NB4 (cell line): ENCODE measurements around the gene AOAH.

Experiments used
- MAX ChIP-seq: IDR thresholded peaks from 2 replicates; pipeline ENCODE4 v1.6.1; 2011; ENCODE audit warnings: low read depth, low read length
- MYC ChIP-seq: IDR thresholded peaks from 2 replicates; pipeline ENCODE4 v1.6.1; 2011; ENCODE audit warnings: low read depth, low read length
- POLR2A ChIP-seq: IDR thresholded peaks from 2 replicates; pipeline ENCODE4 v1.6.1; 2011; ENCODE audit warnings: mild to moderate bottlenecking; ENCODE audit not compliant: insufficient read length; ENCODE audit errors: extremely low read depth
- TF ChIP-seq, protein P1 (sequence below): IDR thresholded peaks from one replicate; pipeline ENCODE4 v1.5.1; 2012; ENCODE audit warnings: low read depth, low read length

DNA sequence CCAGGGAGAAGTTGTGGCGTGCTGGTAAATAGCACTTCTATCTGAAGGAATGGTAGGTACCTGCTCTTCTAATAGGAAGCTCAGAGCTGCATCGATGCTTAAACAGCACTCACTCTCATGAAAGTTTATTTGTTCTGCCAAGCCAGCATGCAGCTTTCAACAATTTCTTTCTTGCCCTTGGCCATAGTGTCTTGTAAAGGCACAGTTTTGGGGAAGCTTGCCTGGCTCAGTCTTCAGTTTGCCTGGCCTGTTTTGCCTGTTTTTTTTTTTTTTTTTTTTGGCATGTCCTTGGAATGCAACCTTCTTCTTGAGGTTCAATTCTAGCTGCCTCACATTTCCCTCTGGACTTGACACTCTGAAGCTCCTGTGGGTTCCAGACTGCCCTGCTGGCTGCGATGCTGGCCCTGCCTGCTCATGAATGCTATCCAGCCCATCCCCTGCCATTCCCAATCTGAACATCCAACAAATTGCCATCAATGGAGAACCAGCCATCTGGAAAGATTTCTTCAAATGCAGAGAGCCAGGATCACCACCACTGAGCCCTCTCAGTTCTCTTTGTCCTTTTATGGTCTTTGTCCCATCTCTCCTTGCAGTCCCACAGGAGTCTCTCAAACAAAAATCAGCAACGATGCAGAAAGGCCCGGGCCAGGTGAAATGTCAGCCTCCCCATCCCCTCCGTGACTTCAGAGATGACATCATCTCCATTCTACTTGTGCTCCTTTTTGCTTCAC lies 200.8 kb downstream of the AOAH start:
- TF ChIP-seq POLR2A = no peak
- TF ChIP-seq, protein P1, sequence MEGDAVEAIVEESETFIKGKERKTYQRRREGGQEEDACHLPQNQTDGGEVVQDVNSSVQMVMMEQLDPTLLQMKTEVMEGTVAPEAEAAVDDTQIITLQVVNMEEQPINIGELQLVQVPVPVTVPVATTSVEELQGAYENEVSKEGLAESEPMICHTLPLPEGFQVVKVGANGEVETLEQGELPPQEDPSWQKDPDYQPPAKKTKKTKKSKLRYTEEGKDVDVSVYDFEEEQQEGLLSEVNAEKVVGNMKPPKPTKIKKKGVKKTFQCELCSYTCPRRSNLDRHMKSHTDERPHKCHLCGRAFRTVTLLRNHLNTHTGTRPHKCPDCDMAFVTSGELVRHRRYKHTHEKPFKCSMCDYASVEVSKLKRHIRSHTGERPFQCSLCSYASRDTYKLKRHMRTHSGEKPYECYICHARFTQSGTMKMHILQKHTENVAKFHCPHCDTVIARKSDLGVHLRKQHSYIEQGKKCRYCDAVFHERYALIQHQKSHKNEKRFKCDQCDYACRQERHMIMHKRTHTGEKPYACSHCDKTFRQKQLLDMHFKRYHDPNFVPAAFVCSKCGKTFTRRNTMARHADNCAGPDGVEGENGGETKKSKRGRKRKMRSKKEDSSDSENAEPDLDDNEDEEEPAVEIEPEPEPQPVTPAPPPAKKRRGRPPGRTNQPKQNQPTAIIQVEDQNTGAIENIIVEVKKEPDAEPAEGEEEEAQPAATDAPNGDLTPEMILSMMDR = no peak
- TF ChIP-seq MAX = no peak
- TF ChIP-seq MYC = no peak
